Stimulated activated CD4-positive, alpha-beta T cell treated with anti-CD3 and anti-CD28 coated beads, Interleukin-4, amount 100 ng/mL, for 48 hours (primary cell): Measurements from ENCODE around the gene ABTB1.
"Not testable (repeated sequence)": the region's sequence is repeated elsewhere in the genome, so short reads cannot be mapped to it uniquely, and the experiment has no call there.

Source experiments
- DNase-seq, 2 donors: peaks; one replicate each; pipeline ENCODE4 v3.0.0-alpha.2; 2020; ENCODE audit warnings: low read depth in 2 of 2

ABTB1 gene

GRCh38 chr3:127702151-127702578 is 29.4 kb downstream of the ABTB1 start:
- no peak for DNase-seq

DNA sequence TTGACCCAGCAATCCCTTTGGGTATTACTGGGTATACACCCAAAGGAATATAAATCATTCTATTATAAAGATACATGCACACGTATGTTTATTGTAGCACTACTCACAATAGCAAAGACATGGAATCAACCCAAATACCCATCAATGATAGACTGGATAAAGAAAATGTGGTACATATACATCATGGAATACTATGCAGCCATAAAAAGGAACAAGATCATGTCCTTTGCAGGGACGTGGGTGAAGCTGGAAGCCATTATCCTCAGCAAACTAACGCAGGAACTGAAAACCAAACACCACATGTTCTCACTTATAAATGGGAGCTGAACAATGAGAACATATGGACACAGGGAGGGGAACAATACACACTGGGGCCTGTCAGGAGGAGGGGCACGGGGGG is 32.1 kb downstream of the ABTB1 start:
- DNase-seq = not testable (repeated sequence)

- DNase-seq = no peak
Measured at GRCh38 chr3:127706312-127706711, 33.6 kb downstream of the ABTB1 start.

DNA sequence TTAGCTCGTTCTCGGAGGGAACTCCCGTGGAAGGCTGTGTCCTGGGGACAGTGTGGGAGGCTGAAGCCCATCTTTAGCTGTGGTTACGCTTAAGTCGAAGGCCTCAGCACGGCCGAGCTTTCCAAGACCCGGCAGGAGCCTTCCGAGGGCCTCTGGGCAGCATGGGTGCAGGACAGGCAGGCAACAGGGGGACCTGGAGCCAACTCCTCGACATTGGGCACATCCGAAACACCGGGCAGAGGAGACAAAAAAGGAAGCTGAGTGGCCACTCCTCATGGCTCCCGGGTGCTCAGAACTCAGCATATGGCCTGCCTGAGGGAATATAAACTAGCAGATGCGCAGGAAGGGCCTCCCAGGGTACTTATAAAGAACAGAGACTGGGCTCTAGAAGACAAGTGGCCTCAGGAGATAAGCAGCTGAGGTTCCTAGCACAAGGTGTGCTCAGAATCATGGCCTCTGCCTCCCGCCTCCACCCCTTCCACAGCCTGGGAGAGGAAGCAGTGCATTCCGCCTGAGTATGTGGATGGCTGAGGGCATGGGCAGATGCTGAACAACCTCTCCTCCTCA is 34.1 kb downstream of the ABTB1 start:
- no peak for DNase-seq

GRCh38 chr3:127707851-127708411 is 35.2 kb downstream of the ABTB1 start:
- DNase-seq = no peak

DNA sequence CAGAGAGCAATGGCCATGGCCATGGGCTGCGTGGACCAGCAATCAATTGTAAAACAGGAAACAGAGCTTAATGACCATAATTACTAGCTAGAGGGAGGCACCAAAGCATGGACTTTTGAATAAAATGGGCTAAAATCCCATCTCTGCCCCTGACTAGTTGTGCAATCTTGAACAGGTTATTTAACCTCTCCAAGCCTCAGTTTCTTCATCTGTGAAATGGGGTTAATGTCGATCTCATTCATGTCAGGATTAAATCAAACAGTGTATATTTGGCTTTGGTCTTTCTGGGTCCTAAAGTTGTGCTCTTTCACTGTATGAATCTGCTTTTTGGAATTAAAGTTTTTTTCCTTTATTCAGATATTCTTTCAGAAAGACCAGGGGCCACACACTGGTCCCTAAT is 36.1 kb downstream of the ABTB1 start:
- DNase-seq = no peak

- no peak for DNase-seq
Measured at GRCh38 chr3:127709320-127710060, 36.7 kb downstream of the ABTB1 start.

- no peak for DNase-seq
Measured at GRCh38 chr3:127710155-127710941, 37.6 kb downstream of the ABTB1 start.

DNA sequence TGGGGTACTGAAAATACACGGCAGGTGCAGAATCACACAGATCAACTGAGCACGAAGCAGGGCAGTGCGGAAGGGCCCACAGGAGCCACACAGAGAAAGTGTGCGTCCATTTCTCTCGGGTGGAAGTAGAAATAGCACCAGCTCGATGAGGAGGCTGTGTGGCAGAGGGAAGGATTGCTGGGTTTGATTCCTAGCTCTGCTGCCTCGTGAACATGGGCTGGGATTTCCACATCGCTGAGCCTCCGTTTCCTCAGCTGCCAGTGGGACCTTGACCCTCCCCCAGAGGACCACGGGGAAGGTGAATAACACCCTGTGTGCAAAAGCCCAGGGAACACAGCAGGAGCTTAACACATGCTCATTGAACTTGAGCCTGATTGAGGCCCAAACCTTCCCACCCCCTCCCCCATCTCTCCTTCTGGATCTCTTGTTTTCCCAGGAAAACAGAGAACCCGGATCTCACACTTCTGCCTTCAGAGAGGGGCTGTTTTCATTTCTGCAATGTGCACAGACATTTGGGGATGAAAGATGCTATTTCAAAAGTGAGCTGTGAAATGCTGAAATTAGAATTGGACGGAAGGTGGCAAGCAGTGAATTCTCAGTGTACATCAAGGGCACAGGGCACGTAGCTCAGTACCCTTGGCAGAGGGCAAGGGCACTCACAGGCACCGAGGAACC is 38.4 kb downstream of the ABTB1 start:
- DNase-seq = no peak

DNA sequence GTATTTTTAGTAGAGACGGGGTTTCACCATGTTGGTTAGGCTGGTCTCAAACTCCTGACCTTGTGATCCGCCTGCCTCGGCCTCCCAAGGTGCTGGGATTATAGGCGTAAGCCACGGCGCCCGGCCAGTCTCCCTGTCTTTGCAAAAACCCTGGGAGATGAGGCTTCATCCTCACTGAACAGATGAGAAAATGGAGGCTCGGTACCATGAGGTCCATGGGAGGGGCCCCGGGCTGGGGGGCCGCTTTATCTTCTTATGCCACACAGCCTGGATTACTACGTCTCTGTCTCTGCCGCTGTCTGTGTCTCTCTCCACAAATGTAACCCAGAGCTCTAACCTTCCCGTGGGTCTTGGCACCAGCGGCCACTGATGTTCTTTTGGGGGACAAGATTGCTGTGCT is 39.1 kb downstream of the ABTB1 start:
- DNase-seq = no peak

- no peak for DNase-seq
Measured at GRCh38 chr3:127712461-127712860, 39.7 kb downstream of the ABTB1 start.

GRCh38 chr3:127712881-127713771 is 40.4 kb downstream of the ABTB1 start:
- DNase-seq = no peak

DNA sequence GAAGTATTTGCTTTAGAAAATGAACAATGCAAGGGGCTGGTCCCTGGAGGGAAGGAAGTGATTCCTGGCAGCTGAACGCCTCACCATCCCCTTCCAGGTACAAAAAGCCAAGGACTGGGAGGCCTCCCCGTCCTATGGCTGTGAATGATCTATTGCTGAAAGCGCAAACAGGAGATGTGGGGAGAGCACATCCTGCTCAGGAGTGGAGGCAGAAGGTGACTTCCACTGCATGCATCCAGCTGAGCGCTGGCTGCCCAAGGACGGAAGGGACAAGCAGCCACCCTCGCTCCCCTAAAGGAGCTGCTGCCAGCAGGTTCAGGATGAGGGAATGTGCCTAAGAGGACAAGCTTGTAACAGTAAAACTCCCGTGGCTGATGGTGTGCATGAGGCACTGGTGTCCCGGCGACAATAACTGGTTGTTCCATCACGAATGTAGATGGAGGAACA is 41.4 kb downstream of the ABTB1 start:
- no peak for DNase-seq

- DNase-seq = no peak
Measured at GRCh38 chr3:127714866-127715265, 42.1 kb downstream of the ABTB1 start.

- DNase-seq = no peak
Measured at GRCh38 chr3:127715532-127715931, 42.8 kb downstream of the ABTB1 start.

GRCh38 chr3:127716384-127716783 is 43.6 kb downstream of the ABTB1 start:
- no peak for DNase-seq

- DNase-seq = no peak
Measured at GRCh38 chr3:127717357-127718244, 44.8 kb downstream of the ABTB1 start.

DNA sequence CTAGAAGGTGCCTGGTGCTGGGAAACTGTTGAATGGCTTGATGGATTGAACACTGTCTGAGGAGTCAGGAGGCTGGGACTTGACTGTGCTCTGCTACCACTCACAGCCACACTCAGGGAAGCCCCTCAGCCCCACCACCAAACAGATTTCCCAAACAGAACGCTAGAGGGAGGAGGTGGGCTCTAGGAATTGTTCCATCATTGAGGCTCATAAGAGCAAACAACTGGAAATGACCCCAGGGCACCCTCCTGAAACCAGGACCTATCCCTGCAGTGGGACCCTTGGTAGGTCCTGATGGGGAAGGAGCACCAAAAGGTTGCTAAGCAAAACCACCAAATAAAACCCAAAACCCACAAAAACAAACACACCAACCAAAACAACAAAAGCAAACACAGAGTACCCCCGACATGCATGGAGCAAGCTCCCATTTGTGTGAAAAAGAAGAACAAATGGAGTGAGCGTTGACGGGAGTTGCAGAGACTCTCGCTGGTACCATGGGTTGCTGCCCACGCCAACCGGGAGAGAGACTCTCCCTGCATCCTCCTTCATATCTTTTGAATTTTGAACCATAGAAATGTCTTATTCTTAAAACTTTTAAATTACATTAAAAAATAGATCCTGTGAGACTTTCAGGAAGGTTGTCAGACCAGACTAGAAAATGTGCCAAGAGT is 45.6 kb downstream of the ABTB1 start:
- no peak for DNase-seq

DNA sequence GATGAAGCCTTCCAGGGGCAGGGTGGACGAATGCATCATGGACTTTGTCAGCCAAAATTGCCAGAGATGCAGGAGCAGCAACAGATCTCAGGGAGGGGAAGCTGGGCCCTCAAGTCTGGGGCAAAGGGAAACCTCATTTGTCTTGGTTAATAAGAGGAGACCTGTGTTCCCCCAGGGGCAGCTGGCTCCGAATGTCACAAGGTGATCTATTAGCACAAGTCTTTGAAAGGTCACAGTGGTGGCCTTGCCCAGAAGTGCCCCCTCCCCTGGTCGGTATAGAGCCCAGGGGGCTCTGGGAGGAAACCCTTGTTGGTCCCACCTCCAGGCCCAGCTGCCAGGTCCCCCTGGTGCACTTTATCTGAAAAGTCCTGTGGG is 46.2 kb downstream of the ABTB1 start:
- DNase-seq = no peak
